A549 (cell line): Measurements from ENCODE around the gene PGS1. TPM values are rescaled to one million over a fixed set of nuclear protein-coding genes. Genes with fewer than 3 reads are reported as not detected.
A peak's percentile ranks its signal among the peaks of the same experiment; 100 is the strongest.

ENCODE experiments used
- ATAC-seq, 2 experiments: fragments of 200-7000 bp in 1 of 2; fragments of >200 bp in 1 of 2; cut with Nextera tagmentation in 1 of 2; cut with Tn5 transposase in 1 of 2; 3 replicates each; pipeline versions ENCODE4 v1.8.0 to v1.9.1; 2018 to 2020; ENCODE audit warnings: mild to moderate bottlenecking in 1 of 2, moderate library complexity in 1 of 2
- CTCF ChIA-PET: fragments of 300-600 bp; sonication (Branson Sonifier 250); formaldehyde crosslinking; extraction: SDS; loops from one replicate; lab custom pipeline; 2021; ENCODE audit warnings: antibody characterized with exemption, inconsistent platforms; lab: Yijun Ruan, JAX
- POLR2A ChIA-PET: fragments of 350-600 bp; formaldehyde crosslinking; extraction: SDS; loops from one replicate; lab custom pipeline; 2021; ENCODE audit warnings: antibody characterized with exemption, inconsistent platforms; lab: Yijun Ruan, JAX
- DNase-seq, 2 experiments: peaks; one replicate each; pipeline versions ENCODE4 v3.0.0 to v3.0.0-alpha.2; 2011 to 2016; ENCODE audit warnings: low read depth in 1 of 2, low spot score in 1 of 2
- FAIRE-seq: peaks from 2 replicates; lab custom pipeline; 2011; peaks lifted over from hg19 to GRCh38; lab: Jason Lieb, UNC
- H3K27ac ChIP-seq, 2 experiments: fragments of >200 bp; sonication (Bioruptor Twin); formaldehyde crosslinking; 3 replicates each; pipeline ENCODE4 v1.5.1; 2016 to 2017
- H3K4me1 ChIP-seq: fragments of >200 bp; sonication (Bioruptor Twin); formaldehyde crosslinking; 3 replicates; pipeline ENCODE4 v1.6.1; 2016
- H3K4me2 ChIP-seq: fragments of >200 bp; sonication (Bioruptor Twin); formaldehyde crosslinking; 3 replicates; pipeline ENCODE4 v1.6.1; 2016
- H3K4me3 ChIP-seq: fragments of >200 bp; sonication (Bioruptor Twin); formaldehyde crosslinking; 3 replicates; pipeline ENCODE4 v1.5.1; 2016
- H3K9me3 ChIP-seq: fragments of >200 bp; sonication (Bioruptor Twin); formaldehyde crosslinking; 3 replicates; pipeline ENCODE4 v1.6.1; 2016
- CEBPB ChIP-seq, 2 experiments: fragments of >200 bp in 1 of 2; sonication (Bioruptor Twin) in 1 of 2; formaldehyde crosslinking in 1 of 2; IDR thresholded peaks; 2 replicates each; pipeline ENCODE4 v1.6.1; 2012 to 2016
- CHD4 ChIP-seq: fragments of 200-600 bp; sonication (generic); IDR thresholded peaks from 2 replicates; pipeline ENCODE4 v1.6.1; 2016; ENCODE audit warnings: antibody characterized with exemption, mild to moderate bottlenecking, borderline replicate concordance
- EHMT2 ChIP-seq: fragments of 200-600 bp; sonication (generic); IDR thresholded peaks from 2 replicates; pipeline ENCODE4 v1.6.1; 2016; ENCODE audit warnings: antibody characterized with exemption, low read depth, mild to moderate bottlenecking, moderate library complexity
- FOSB ChIP-seq: fragments of 250-450 bp; sonication (Bioruptor Pico); IDR thresholded peaks from 2 replicates; pipeline ENCODE4 v1.5.0; 2020; ENCODE audit warnings: mild to moderate bottlenecking, moderate library complexity
- GATA3 ChIP-seq: IDR thresholded peaks from 2 replicates; pipeline ENCODE4 v1.6.1; 2012; ENCODE audit warnings: borderline replicate concordance
- HEYL ChIP-seq: fragments of 250-450 bp; sonication (Bioruptor Pico); IDR thresholded peaks from 2 replicates; pipeline ENCODE4 v1.8.0; 2021; ENCODE audit warnings: mild to moderate bottlenecking, moderate library complexity
- HOXB5 ChIP-seq: fragments of 250-450 bp; sonication (Bioruptor Pico); IDR thresholded peaks from 2 replicates; pipeline ENCODE4 v1.5.0; 2020; ENCODE audit warnings: mild to moderate bottlenecking, moderate library complexity
- KDM1A ChIP-seq: fragments of 200-600 bp; sonication (generic); IDR thresholded peaks from 2 replicates; pipeline ENCODE4 v1.6.1; 2016; ENCODE audit warnings: low read depth, mild to moderate bottlenecking
- MAZ ChIP-seq: fragments of 150-350 bp; IDR thresholded peaks from 2 replicates; pipeline ENCODE4 v1.6.1; 2014; ENCODE audit warnings: antibody characterized with exemption, low read depth, low read length, borderline replicate concordance
- NFE2L2 ChIP-seq: fragments of 150-350 bp; conservative IDR thresholded peaks from 2 replicates; pipeline ENCODE4 v1.6.1; 2014; ENCODE audit warnings: low read length
- NR3C1 ChIP-seq: fragments of >200 bp; sonication (Bioruptor Twin); formaldehyde crosslinking; IDR thresholded peaks from 3 replicates; pipeline ENCODE4 v1.6.1; 2017
- RARB ChIP-seq: fragments of 250-450 bp; sonication (Bioruptor Pico); IDR thresholded peaks from 2 replicates; pipeline ENCODE4 v1.8.0; 2021; ENCODE audit warnings: mild to moderate bottlenecking, moderate library complexity
- RFX5 ChIP-seq: fragments of 450-650 bp; IDR thresholded peaks from 2 replicates; pipeline ENCODE4 v1.7.1; 2014; ENCODE audit warnings: antibody characterized with exemption, mild to moderate bottlenecking, moderate library complexity
- RNF2 ChIP-seq: fragments of 200-600 bp; sonication (generic); IDR thresholded peaks from 2 replicates; pipeline ENCODE4 v1.6.1; 2016; ENCODE audit warnings: low read depth, mild to moderate bottlenecking, antibody characterized with exemption, moderate library complexity, borderline replicate concordance
- SMC3 ChIP-seq: fragments of >200 bp; sonication (Bioruptor Twin); formaldehyde crosslinking; IDR thresholded peaks from 3 replicates; pipeline ENCODE4 v1.6.1; 2018; ENCODE audit warnings: inconsistent platforms
- TP53 ChIP-seq: fragments of 250-450 bp; sonication (Bioruptor Pico); IDR thresholded peaks from 2 replicates; pipeline ENCODE4 v1.5.0; 2021; ENCODE audit warnings: mild to moderate bottlenecking, moderate library complexity
- ZFP36 ChIP-seq: fragments of 450-650 bp; IDR thresholded peaks from 2 replicates; pipeline ENCODE4 v1.6.1; 2014; ENCODE audit warnings: borderline replicate concordance; ENCODE audit not compliant: partially characterized antibody
- WGBS: methylation state at CpG from one replicate; pipeline ENCODE4 v1.1.6; 2017; ENCODE audit errors: missing lambda C conversion rate; 5-methylcytosine and 5-hydroxymethylcytosine counted together
- polyA plus RNA-seq, 4 experiments: library from polyadenylated mRNA; depleted of rRNA in 3 of 4; stranded (reverse); fragments of >200 nt; fragmentation: RNase III in 1 of 4; extraction: RNeasy Plus Mini Kit Qiagen cat#74134 plus additional on column Dnase treatment in 1 of 4; gene quantifications; 2 replicates in 3 of 4; 3 replicates in 1 of 4; pipeline ENCODE4 v1.2.3, GENCODE V29; 2011 to 2017
- TF ChIP-seq, protein P1 (sequence below): fragments of 200-600 bp; sonication (generic); IDR thresholded peaks from 2 replicates; pipeline ENCODE4 v1.6.1; 2016; ENCODE audit warnings: antibody characterized with exemption, mild to moderate bottlenecking, moderate library complexity
- TF ChIP-seq, protein P2 (sequence below): fragments of 450-650 bp; IDR thresholded peaks from 2 replicates; pipeline ENCODE4 v1.6.1; 2014; ENCODE audit warnings: antibody characterized with exemption
- TF ChIP-seq, protein P3 (sequence below): IDR thresholded peaks from 2 replicates; pipeline ENCODE4 v1.6.1; 2012
- TF ChIP-seq, protein P4 (sequence below): fragments of 150-350 bp; IDR thresholded peaks from 2 replicates; pipeline ENCODE4 v1.6.1; 2014; ENCODE audit warnings: low read depth, mild to moderate bottlenecking, low read length

PGS1 gene
- polyA plus RNA-seq, 2 of the 4 experiments (the other 2 are of a cell fraction): 23.7 to 29.5 TPM

DNA sequence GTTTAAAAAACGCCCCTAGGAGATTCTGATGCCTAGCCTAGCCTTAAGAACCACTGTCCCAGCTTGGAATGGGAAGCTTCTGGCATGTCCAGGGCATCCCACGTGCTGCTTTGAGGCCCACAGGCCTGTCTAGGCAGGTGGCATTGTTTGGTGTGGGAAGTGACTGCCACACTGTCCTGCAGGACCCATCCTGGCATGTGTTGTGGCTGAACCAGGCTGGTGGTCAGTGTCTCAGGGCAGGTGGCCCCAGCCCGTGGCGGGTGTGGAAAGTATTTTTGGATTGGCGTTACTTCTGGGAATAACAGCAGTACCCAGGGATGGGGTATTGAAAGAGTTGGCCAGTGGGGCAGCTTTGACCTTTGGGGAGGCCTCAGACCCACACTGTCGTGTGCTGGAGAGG, 27.9 kb downstream of the PGS1 start:
- peaks cover 30% of the 10 kb centered on the region for H3K4me1 ChIP-seq
- no peak overlapping the region for H3K4me3 ChIP-seq
- TF ChIP-seq HOXB5 (CRISPR knock-in tag) (no peak), NFE2L2 (no peak)
- TF ChIP-seq, protein P1, sequence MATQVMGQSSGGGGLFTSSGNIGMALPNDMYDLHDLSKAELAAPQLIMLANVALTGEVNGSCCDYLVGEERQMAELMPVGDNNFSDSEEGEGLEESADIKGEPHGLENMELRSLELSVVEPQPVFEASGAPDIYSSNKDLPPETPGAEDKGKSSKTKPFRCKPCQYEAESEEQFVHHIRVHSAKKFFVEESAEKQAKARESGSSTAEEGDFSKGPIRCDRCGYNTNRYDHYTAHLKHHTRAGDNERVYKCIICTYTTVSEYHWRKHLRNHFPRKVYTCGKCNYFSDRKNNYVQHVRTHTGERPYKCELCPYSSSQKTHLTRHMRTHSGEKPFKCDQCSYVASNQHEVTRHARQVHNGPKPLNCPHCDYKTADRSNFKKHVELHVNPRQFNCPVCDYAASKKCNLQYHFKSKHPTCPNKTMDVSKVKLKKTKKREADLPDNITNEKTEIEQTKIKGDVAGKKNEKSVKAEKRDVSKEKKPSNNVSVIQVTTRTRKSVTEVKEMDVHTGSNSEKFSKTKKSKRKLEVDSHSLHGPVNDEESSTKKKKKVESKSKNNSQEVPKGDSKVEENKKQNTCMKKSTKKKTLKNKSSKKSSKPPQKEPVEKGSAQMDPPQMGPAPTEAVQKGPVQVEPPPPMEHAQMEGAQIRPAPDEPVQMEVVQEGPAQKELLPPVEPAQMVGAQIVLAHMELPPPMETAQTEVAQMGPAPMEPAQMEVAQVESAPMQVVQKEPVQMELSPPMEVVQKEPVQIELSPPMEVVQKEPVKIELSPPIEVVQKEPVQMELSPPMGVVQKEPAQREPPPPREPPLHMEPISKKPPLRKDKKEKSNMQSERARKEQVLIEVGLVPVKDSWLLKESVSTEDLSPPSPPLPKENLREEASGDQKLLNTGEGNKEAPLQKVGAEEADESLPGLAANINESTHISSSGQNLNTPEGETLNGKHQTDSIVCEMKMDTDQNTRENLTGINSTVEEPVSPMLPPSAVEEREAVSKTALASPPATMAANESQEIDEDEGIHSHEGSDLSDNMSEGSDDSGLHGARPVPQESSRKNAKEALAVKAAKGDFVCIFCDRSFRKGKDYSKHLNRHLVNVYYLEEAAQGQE: no peak
- ATAC-seq: no peak
- ChIA-PET POLR2A (no interaction called here), CTCF (interaction anchor here (1.1 to 3.8 kb wide), 5 partner anchors 11 to 155 kb away, joined by 3 to 15 read pairs (median 3); no protein-coding TSS in a partner anchor)
- WGBS: 96% methylated on average over 6 of the region's 6 CpGs
- H3K4me2 ChIP-seq: no peak overlapping the region
- H3K9me3 ChIP-seq: no peaks in the 10 kb centered on the region
- no peak for FAIRE-seq
- no peak overlapping the region for H3K27ac ChIP-seq
- DNase-seq: no peak

DNA sequence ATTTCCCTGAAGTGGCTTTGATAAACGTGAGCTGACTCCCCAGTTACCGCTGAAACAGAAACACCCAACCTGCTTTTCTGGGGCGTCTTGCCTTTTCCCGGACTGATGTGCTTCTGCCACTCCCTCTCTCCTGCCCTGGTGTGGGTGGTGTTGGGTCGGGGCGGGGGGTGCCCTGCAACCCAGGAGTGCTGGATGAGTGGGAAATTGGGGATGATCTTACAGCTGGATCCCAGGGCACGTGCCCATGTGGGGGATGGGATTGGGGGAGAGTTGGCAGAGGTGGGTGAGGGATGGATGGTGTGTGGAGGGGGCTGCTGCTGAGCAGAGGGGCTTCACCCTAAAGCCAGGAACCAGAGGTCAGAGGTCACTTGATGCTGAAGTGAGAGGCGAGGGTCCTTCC, 28.5 kb downstream of the PGS1 start:
- H3K27ac ChIP-seq: no peak overlapping the region
- no peaks in the 10 kb centered on the region for H3K9me3 ChIP-seq
- peaks cover 30% of the 10 kb centered on the region for H3K4me1 ChIP-seq
- TF ChIP-seq SMC3: no peak
- no peak for TF ChIP-seq RFX5
- no peak for TF ChIP-seq NR3C1
- no peak for TF ChIP-seq KDM1A
- TF ChIP-seq, protein P2, sequence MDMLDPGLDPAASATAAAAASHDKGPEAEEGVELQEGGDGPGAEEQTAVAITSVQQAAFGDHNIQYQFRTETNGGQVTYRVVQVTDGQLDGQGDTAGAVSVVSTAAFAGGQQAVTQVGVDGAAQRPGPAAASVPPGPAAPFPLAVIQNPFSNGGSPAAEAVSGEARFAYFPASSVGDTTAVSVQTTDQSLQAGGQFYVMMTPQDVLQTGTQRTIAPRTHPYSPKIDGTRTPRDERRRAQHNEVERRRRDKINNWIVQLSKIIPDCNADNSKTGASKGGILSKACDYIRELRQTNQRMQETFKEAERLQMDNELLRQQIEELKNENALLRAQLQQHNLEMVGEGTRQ: no peak
- TF ChIP-seq GATA3: no peak
- no peak for TF ChIP-seq EHMT2
- TF ChIP-seq, protein P3, sequence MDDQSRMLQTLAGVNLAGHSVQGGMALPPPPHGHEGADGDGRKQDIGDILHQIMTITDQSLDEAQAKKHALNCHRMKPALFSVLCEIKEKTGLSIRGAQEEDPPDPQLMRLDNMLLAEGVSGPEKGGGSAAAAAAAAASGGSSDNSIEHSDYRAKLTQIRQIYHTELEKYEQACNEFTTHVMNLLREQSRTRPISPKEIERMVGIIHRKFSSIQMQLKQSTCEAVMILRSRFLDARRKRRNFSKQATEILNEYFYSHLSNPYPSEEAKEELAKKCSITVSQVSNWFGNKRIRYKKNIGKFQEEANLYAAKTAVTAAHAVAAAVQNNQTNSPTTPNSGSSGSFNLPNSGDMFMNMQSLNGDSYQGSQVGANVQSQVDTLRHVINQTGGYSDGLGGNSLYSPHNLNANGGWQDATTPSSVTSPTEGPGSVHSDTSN: no peak
- TF ChIP-seq FOSB: no peak
- no peak overlapping the region for H3K4me3 ChIP-seq
- FAIRE-seq (no peak), ATAC-seq (no peak), DNase-seq (no peak)
- H3K4me2 ChIP-seq: no peak overlapping the region
- ChIA-PET CTCF (interaction anchor here (0.8 to 3.8 kb wide), 4 partner anchors 8 to 156 kb away, joined by 3 to 15 read pairs (median 3); no protein-coding TSS in a partner anchor), POLR2A (no interaction called here)
- WGBS: 92% methylated on average over 8 of the region's 8 CpGs

DNA sequence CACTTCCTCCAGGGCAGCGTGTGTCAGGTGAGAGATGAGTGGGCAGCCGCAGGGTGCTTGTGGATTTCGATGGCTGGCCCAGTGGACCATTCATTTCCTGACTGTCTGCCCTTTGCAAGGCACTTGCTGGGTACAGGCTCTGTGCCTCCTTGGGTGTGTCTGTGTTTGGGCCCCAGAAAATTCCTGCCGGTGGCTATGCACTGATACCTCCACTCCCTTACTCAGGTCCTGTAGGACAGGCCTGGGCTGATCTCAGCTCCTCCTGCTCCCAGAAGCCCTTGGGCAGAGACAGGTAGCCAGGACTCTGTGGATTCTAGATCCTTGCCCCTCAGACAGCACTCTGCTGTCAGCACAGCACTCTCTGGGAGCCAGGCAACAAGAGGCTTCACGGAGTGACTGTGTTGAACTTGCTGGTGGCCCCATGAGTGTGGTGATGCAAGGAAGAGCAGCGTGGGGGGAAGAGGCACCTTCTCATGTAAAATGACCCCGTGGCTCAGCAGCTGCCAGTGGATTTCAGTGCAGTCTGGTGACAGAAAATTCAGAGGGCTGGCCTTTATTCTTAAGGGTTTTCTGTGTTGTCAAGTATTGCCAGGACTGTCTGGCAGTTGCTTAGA, 29.0 kb downstream of the PGS1 start:
- Histone ChIP-seq H3K9me3 (no peaks in the 10 kb centered on the region), H3K4me2 (no peak overlapping the region), H3K4me1 (peaks cover 30% of the 10 kb centered on the region), H3K4me3 (no peak overlapping the region), H3K27ac (peak overlapping the region in 1 of 2 experiments; percentile 34; a peak in 1 of 6 replicates)
- CTCF ChIA-PET: interaction anchor here (0.7 to 3.8 kb wide), 5 partner anchors 9 to 491 kb away, joined by 3 to 15 read pairs (median 3); no protein-coding TSS in a partner anchor
- ATAC-seq (no peak; a peak in 1 of 6 replicates), DNase-seq (no peak), FAIRE-seq (no peak)
- POLR2A ChIA-PET: no interaction called here
- WGBS: 88% methylated on average over 7 of the region's 7 CpGs
- no peak for TF ChIP-seq ZFP36
- no peak for TF ChIP-seq RARB (CRISPR knock-in tag)
- TF ChIP-seq RNF2: no peak
- TF ChIP-seq, protein P4, sequence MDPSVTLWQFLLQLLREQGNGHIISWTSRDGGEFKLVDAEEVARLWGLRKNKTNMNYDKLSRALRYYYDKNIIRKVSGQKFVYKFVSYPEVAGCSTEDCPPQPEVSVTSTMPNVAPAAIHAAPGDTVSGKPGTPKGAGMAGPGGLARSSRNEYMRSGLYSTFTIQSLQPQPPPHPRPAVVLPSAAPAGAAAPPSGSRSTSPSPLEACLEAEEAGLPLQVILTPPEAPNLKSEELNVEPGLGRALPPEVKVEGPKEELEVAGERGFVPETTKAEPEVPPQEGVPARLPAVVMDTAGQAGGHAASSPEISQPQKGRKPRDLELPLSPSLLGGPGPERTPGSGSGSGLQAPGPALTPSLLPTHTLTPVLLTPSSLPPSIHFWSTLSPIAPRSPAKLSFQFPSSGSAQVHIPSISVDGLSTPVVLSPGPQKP: no peak
- TF ChIP-seq CEBPB (IDR thresholded peaks at IDR 0.05): no peak
- TF ChIP-seq, protein P3: no peak
- TF ChIP-seq NFE2L2: no peak
- TF ChIP-seq CHD4: no peak
- no peak for TF ChIP-seq TP53 (CRISPR knock-in tag)
- TF ChIP-seq EHMT2: no peak
- TF ChIP-seq HEYL (CRISPR knock-in tag): no peak
- TF ChIP-seq, protein P2: no peak
- TF ChIP-seq RFX5: no peak
- no peak for TF ChIP-seq MAZ
